Vagina (tissue), 2 donors: Measurements from ENCODE around the gene MS4A12. TPM values are rescaled to one million over a fixed set of nuclear protein-coding genes. Genes with fewer than 3 reads are reported as not detected.
"Not testable (repeated sequence)": the region's sequence is repeated elsewhere in the genome, so short reads cannot be mapped to it uniquely, and the experiment has no call there.

Experiments used
- DNase-seq, 2 donors: peaks; one replicate each; pipeline ENCODE4 v3.0.0-alpha.2; 2017; ENCODE audit errors: extremely low spot score in 2 of 2
- H3K27ac ChIP-seq: fragments of 200-600 bp; sonication (generic); one replicate; pipeline ENCODE4 v1.5.1; 2019
- H3K27me3 ChIP-seq: fragments of 200-600 bp; sonication (generic); one replicate; pipeline ENCODE4 v1.5.1; 2019
- H3K36me3 ChIP-seq, 2 donors: fragments of 200-600 bp; sonication (generic); one replicate each; pipeline ENCODE4 v1.5.1; 2017 to 2019
- H3K4me1 ChIP-seq: fragments of 200-600 bp; sonication (generic); one replicate; pipeline ENCODE4 v1.5.1; 2019
- H3K4me3 ChIP-seq, 2 donors: fragments of 200-600 bp; sonication (generic); 1 replicate in 1 of 2; 2 replicates in 1 of 2; pipeline ENCODE4 v1.5.1; 2016 to 2019
- H3K9me3 ChIP-seq: fragments of 200-600 bp; sonication (generic); one replicate; pipeline ENCODE4 v1.5.1; 2019
- POLR2A ChIP-seq, 2 donors: fragments of 450-650 bp; IDR thresholded peaks; one replicate each; pipeline ENCODE4 v1.6.1; 2017; ENCODE audit warnings: antibody characterized with exemption in 2 of 2, mild to moderate bottlenecking in 2 of 2, moderate library complexity in 2 of 2
- POLR2AphosphoS5 ChIP-seq, 2 donors: sonication (generic); formaldehyde crosslinking; IDR thresholded peaks; one replicate each; pipeline ENCODE4 v1.9.0; 2017; ENCODE audit warnings: antibody characterized with exemption in 2 of 2, mild to moderate bottlenecking in 2 of 2, low read depth in 1 of 2; ENCODE audit not compliant: insufficient read depth in 1 of 2
- intact Hi-C: fragments of 100-400 bp; cut with DNase I; formaldehyde crosslinking; loops from one replicate; pipeline ENCODE4 v1.15.1; 2023
- total RNA-seq: library from RNA; depleted of rRNA; stranded (reverse); fragments of >200 nt; gene quantifications from one replicate; pipeline ENCODE4 v1.2.3, GENCODE V29; 2016
- TF ChIP-seq, protein P1 (sequence below), 3 experiments: fragments of 450-650 bp in 2 of 3; fragments of 200-600 bp in 1 of 3; sonication (generic) in 1 of 3; IDR thresholded peaks; one replicate each; pipeline ENCODE4 v1.5.1; 2017 to 2019; ENCODE audit warnings: antibody characterized with exemption in 3 of 3, mild to moderate bottlenecking in 2 of 3, moderate library complexity in 2 of 3

The MS4A12 gene, protein sequence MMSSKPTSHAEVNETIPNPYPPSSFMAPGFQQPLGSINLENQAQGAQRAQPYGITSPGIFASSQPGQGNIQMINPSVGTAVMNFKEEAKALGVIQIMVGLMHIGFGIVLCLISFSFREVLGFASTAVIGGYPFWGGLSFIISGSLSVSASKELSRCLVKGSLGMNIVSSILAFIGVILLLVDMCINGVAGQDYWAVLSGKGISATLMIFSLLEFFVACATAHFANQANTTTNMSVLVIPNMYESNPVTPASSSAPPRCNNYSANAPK
- not detected for total RNA-seq

DNA sequence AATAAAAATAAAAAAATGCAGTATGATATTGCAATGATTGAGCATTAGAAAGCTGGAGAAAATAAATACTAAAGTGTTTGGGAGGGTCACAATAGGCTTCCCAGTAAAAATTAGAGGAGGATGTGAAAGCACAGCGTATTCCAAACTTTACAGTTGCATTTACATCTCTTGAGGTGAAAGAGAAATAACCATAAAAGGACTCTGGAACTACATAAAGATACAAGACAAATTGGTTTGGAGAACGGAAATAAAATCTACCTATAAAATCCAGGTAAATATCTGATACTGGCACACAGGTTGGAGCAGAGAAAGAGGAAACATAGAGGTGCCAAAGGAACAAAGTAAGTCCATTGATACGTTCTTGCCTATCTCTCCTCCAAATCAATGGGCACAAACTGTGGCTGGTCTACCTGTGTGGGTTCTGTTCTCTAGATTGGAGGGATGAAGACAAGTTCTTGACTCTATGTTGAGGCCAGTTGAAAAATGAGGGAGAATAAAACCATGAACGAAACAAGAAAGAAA, at the start of gene MS4A12:
MS4A12 (plus strand) TSS at position 291 of the 522 bp plus-strand sequence. CDS start 4,541 bp downstream, outside the sequence.
- DNase-seq = no peak
- intact Hi-C loops = no loop called here
- TF ChIP-seq POLR2AphosphoS5 (IDR thresholded peaks at IDR 0.05; ENCODE audit: insufficient read depth in 1 of 2, low read depth in 1 of 2) = no peak
- no peak for TF ChIP-seq POLR2A (IDR thresholded peaks at IDR 0.05)
- TF ChIP-seq, protein P1, sequence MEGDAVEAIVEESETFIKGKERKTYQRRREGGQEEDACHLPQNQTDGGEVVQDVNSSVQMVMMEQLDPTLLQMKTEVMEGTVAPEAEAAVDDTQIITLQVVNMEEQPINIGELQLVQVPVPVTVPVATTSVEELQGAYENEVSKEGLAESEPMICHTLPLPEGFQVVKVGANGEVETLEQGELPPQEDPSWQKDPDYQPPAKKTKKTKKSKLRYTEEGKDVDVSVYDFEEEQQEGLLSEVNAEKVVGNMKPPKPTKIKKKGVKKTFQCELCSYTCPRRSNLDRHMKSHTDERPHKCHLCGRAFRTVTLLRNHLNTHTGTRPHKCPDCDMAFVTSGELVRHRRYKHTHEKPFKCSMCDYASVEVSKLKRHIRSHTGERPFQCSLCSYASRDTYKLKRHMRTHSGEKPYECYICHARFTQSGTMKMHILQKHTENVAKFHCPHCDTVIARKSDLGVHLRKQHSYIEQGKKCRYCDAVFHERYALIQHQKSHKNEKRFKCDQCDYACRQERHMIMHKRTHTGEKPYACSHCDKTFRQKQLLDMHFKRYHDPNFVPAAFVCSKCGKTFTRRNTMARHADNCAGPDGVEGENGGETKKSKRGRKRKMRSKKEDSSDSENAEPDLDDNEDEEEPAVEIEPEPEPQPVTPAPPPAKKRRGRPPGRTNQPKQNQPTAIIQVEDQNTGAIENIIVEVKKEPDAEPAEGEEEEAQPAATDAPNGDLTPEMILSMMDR (IDR thresholded peaks at IDR 0.05) = no peak
- Histone ChIP-seq H3K27ac (no peak within 1 kb of the TSS), H3K4me1 (no peaks in the 10 kb centered on the region), H3K4me3 (no peak within 1 kb of the TSS), H3K27me3 (no peaks in the 10 kb centered on the region), H3K36me3 (no peaks in the 10 kb centered on the region), H3K9me3 (no peaks in the 10 kb centered on the region)

DNA sequence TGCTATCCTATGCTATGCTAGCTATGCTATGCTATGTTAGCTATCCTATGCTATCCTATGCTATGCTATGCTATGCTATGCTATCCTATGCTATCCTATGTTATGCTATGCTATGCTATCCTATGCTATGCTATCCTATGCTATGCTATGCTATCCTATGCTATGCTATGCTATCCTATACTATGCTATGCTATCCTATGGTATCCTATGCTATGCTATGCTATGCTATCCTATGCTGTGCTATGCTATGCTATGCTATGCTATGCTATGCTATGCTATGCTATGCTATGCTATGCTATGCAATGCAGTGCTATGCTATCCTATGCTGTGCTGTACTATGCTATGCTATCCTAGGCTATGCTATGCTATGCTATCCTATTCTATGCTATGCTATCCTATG, 45.5 kb upstream of the MS4A12 start:
- DNase-seq = no peak

DNA sequence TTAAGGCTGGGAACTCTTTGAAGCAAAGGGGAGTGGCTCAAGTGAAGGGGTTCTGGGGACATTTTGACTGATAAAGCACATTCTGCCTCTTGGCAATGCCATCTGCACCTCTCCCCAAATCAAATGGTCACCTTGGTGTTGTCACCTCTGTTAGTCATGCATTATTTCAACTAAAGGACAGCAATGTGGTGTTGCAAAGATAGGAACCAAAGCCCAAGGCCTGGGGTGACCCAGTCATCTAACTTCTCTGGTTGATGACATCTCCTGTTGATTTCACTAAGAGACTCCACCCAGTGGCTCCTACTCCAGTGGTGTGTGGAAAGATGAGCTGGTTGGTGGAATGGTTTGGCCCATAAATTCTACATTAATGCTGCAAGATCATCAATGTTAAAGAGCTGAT, 44.7 kb upstream of the MS4A12 start:
- H3K27me3 ChIP-seq = no peaks in the 10 kb centered on the region
- intact Hi-C loops = no loop called here
- no peaks in the 10 kb centered on the region for H3K9me3 ChIP-seq
- no peak for TF ChIP-seq POLR2A (IDR thresholded peaks at IDR 0.05)
- TF ChIP-seq, protein P1 (IDR thresholded peaks at IDR 0.05) = no peak
- no peak for TF ChIP-seq POLR2AphosphoS5 (IDR thresholded peaks at IDR 0.05; ENCODE audit: insufficient read depth in 1 of 2, low read depth in 1 of 2)
- H3K27ac ChIP-seq = no peak overlapping the region
- no peaks in the 10 kb centered on the region for H3K4me1 ChIP-seq
- no peaks in the 10 kb centered on the region for H3K36me3 ChIP-seq
- H3K4me3 ChIP-seq = no peak overlapping the region
- DNase-seq = no peak

More for the DNA sequence above, 45.5 kb upstream of the MS4A12 start:
- H3K4me1 ChIP-seq = no peaks in the 10 kb centered on the region
- no peaks in the 10 kb centered on the region for H3K9me3 ChIP-seq
- no peaks in the 10 kb centered on the region for H3K36me3 ChIP-seq
- no peaks in the 10 kb centered on the region for H3K27me3 ChIP-seq
- intact Hi-C loops = no loop called here
- H3K4me3 ChIP-seq = no peak overlapping the region
- H3K27ac ChIP-seq = no peak overlapping the region
- TF ChIP-seq POLR2A (IDR thresholded peaks at IDR 0.05) (no peak), POLR2AphosphoS5 (IDR thresholded peaks at IDR 0.05; ENCODE audit: insufficient read depth in 1 of 2, low read depth in 1 of 2) (no peak)
- TF ChIP-seq, protein P1 (IDR thresholded peaks at IDR 0.05) = no peak

DNA sequence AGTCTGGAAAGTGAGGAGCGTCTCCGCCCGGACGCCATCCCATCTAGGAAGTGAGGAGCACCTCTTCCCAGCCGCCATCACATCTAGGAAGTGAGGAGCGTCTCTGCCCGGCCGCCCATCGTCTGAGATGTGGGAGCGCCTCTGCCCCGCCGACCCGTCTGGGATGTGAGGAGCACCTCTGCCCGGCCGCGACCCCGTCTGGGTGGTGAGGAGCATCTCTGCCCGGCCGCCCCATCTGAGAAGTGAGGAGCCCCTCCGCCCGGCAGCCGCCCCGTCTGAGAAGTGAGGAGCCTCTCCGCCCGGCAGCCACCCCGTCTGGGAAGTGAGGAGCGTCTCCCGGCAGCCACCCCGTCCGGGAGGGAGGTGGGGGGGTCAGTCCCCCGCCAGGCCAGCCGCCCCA, 41.4 kb upstream of the MS4A12 start:
- H3K9me3 ChIP-seq, H3K27ac ChIP-seq, H3K36me3 ChIP-seq, H3K27me3 ChIP-seq, intact Hi-C loops, H3K4me3 ChIP-seq, DNase-seq, H3K4me1 ChIP-seq: not testable (repeated sequence)

DNA sequence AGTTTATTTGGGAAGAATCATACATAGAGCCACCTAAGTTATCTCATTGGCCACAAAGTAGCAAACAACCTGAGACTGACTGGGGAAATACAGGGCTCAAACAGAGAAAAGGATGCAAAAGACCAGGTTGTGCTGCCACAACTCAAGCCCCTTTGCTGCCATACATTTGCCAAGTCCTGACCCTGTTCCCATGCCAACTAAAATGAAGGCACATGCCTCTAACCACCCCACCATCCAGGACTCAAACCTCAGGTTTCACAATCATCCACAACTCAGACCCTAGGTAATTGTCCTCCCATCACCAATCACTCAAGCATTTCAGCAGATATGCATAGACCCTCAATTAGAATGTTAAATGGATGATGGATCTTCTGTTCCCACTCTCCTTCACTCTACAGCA, 38.4 kb upstream of the MS4A12 start:
- intact Hi-C loops = no loop called here
- no peaks in the 10 kb centered on the region for H3K4me1 ChIP-seq
- H3K9me3 ChIP-seq = no peaks in the 10 kb centered on the region
- H3K27ac ChIP-seq = no peak overlapping the region
- TF ChIP-seq POLR2AphosphoS5 (IDR thresholded peaks at IDR 0.05; ENCODE audit: insufficient read depth in 1 of 2, low read depth in 1 of 2) (no peak), POLR2A (IDR thresholded peaks at IDR 0.05) (no peak)
- TF ChIP-seq, protein P1 (IDR thresholded peaks at IDR 0.05) = no peak
- H3K27me3 ChIP-seq = no peaks in the 10 kb centered on the region
- H3K36me3 ChIP-seq = no peaks in the 10 kb centered on the region
- H3K4me3 ChIP-seq = no peak overlapping the region
- DNase-seq = no peak
